K562 (cell line): ENCODE measurements around the gene ACADVL. TPM values are rescaled to one million over a fixed set of nuclear protein-coding genes. Genes with fewer than 3 reads are reported as not detected.

Source experiments
- ATF1 ChIP-seq, 2 experiments: fragments of 450-650 bp in 1 of 2; IDR thresholded peaks; 2 replicates each; pipeline ENCODE4 v1.6.1; 2016; ENCODE audit warnings: missing compliant biosample characterization in 1 of 2, missing genetic modification characterization in 1 of 2
- EP300 ChIP-seq: IDR thresholded peaks from 2 replicates; pipeline ENCODE4 v1.6.1; 2012; ENCODE audit warnings: low read length, improper control_type of control experiment
- ETV6 ChIP-seq, 3 experiments: fragments of 150-350 bp in 1 of 3; sonication (generic) in 1 of 3; formaldehyde crosslinking in 1 of 3; IDR thresholded peaks; 2 replicates each; pipeline versions ENCODE4 v1.6.1 to v1.8.0; 2014 to 2022; ENCODE audit warnings: borderline replicate concordance in 2 of 3, low read depth in 2 of 3, antibody characterized with exemption in 1 of 3, low read length in 1 of 3, mild to moderate bottlenecking in 1 of 3, missing genetic modification reagents in 1 of 3
- FOXK2 ChIP-seq, 2 experiments: fragments of 450-650 bp; IDR thresholded peaks in 1 of 2; conservative IDR thresholded peaks in 1 of 2; 2 replicates each; pipeline ENCODE4 v1.6.1; 2016; ENCODE audit warnings: low read depth in 2 of 2, mild to moderate bottlenecking in 1 of 2
- HNRNPUL1 ChIP-seq: fragments of 200-400 bp; formaldehyde crosslinking; IDR thresholded peaks from 2 replicates; pipeline ENCODE4 v1.6.1; 2017; ENCODE audit warnings: low read length
- NUFIP1 ChIP-seq: fragments of 450-650 bp; IDR thresholded peaks from 2 replicates; pipeline ENCODE4 v1.6.1; 2018; ENCODE audit not compliant: partially characterized antibody
- PBX2 ChIP-seq, 2 experiments: IDR thresholded peaks in 1 of 2; conservative IDR thresholded peaks in 1 of 2; 2 replicates each; pipeline ENCODE4 v1.6.1; 2016; ENCODE audit warnings: low read depth in 2 of 2, mild to moderate bottlenecking in 1 of 2, missing compliant biosample characterization in 1 of 2, missing genetic modification characterization in 1 of 2, moderate library complexity in 1 of 2
- THAP7 ChIP-seq: fragments of 250-450 bp; sonication (Bioruptor Pico); IDR thresholded peaks from 2 replicates; pipeline ENCODE4 v1.5.0; 2021
- ZBTB11 ChIP-seq, 3 experiments: fragments of 200-800 bp in 1 of 3; fragments of 250-450 bp in 1 of 3; fragments of 450-650 bp in 1 of 3; sonication (Bioruptor Pico) in 1 of 3; sonication (Bioruptor generic) in 1 of 3; formaldehyde crosslinking in 1 of 3; IDR thresholded peaks; 2 replicates each; pipeline versions ENCODE4 v1.6.1 to v1.8.0; 2016 to 2022; ENCODE audit warnings: mild to moderate bottlenecking in 2 of 3, missing genetic modification characterization in 2 of 3, missing compliant biosample characterization in 1 of 3, moderate library complexity in 1 of 3
- ZEB2 ChIP-seq: fragments of 450-650 bp; IDR thresholded peaks from 2 replicates; pipeline ENCODE4 v1.6.1; 2016
- ZNF174 ChIP-seq: fragments of 250-450 bp; sonication (Bioruptor Pico); IDR thresholded peaks from 2 replicates; pipeline ENCODE4 v1.4.0; 2020; ENCODE audit warnings: mild to moderate bottlenecking
- ZNF212 ChIP-seq: fragments of 450-650 bp; formaldehyde crosslinking; IDR thresholded peaks from 2 replicates; pipeline ENCODE4 v1.4.0; 2020; ENCODE audit warnings: mild to moderate bottlenecking
- ZNF449 ChIP-seq: fragments of 250-450 bp; sonication (Bioruptor Pico); IDR thresholded peaks from 2 replicates; pipeline ENCODE4 v1.8.0; 2022; ENCODE audit warnings: moderate library complexity, mild to moderate bottlenecking, inconsistent platforms
- polyA plus RNA-seq, 8 experiments: library from polyadenylated mRNA; depleted of rRNA in 4 of 8; stranded (reverse) in 5 of 8; unstranded in 3 of 8; fragments of >200 nt; fragmentation: Nextera tagmentation in 2 of 8; fragmentation: Illumina TruSeq in 1 of 8; extraction: Ambion mirVana in 2 of 8; extraction: Trizol in 1 of 8; gene quantifications; 2 replicates each; pipeline versions ENCODE4 v1.2.1 to v1.2.3, GENCODE V29; 2011 to 2014; ENCODE audit warnings: inconsistent platforms in 1 of 8, missing spikeins in 1 of 8
- total RNA-seq, 7 experiments: library from RNA; depleted of rRNA in 6 of 7; stranded (reverse); fragments of >200 nt in 6 of 7; fragmentation: Illumina TruSeq in 2 of 7; extraction: Trizol in 2 of 7; gene quantifications; 2 replicates each; pipeline versions ENCODE4 v1.2.1 to v1.2.3, GENCODE V29; 2011 to 2021; ENCODE audit warnings: low replicate concordance in 1 of 7
- TF ChIP-seq, protein P1 (sequence below): fragments of 450-650 bp; conservative IDR thresholded peaks from 2 replicates; pipeline ENCODE4 v1.6.1; 2016; ENCODE audit warnings: missing genetic modification characterization, low read depth, mild to moderate bottlenecking, control low read depth, missing compliant biosample characterization

ACADVL gene
- total and polyA plus RNA-seq, 9 of the 15 experiments (the other 6 are each of a cell fraction or from before 2014, with no cell fraction given), result 25.5 to 449 (median 214) TPM

- no peak for TF ChIP-seq PBX2 (CRISPR knock-in tag; IDR thresholded peaks at IDR 0.05; ENCODE audit: low read depth)
- no peak for TF ChIP-seq PBX2 (tag; conservative IDR thresholded peaks at IDR 0.05; ENCODE audit: low read depth)
- peak in 1 of 3 experiments; percentile 66; a peak in 2 of 6 replicates for TF ChIP-seq ZBTB11 (CRISPR knock-in tag; IDR thresholded peaks at IDR 0.05)
- no peak for TF ChIP-seq ZNF449
- TF ChIP-seq ZNF212, result no peak
- 0 out of 2 replicates have a peak, but pooled peaks have one; percentile 1 for TF ChIP-seq EP300
- no peak for TF ChIP-seq HNRNPUL1
- TF ChIP-seq FOXK2 (conservative IDR thresholded peaks at IDR 0.05 in 1 of 2, IDR thresholded peaks at IDR 0.05 in 1 of 2; ENCODE audit: low read depth in 2 of 2), result peak; percentile 48 to 66; a peak in 2 of 4 replicates
- TF ChIP-seq ZNF174 (CRISPR knock-in tag), result no peak
- peak; percentile 87 for TF ChIP-seq ATF1 (CRISPR knock-in tag; IDR thresholded peaks at IDR 0.05)
- peak; percentile 99 for TF ChIP-seq ATF1 (tag; IDR thresholded peaks at IDR 0.05)
- TF ChIP-seq, protein P1, sequence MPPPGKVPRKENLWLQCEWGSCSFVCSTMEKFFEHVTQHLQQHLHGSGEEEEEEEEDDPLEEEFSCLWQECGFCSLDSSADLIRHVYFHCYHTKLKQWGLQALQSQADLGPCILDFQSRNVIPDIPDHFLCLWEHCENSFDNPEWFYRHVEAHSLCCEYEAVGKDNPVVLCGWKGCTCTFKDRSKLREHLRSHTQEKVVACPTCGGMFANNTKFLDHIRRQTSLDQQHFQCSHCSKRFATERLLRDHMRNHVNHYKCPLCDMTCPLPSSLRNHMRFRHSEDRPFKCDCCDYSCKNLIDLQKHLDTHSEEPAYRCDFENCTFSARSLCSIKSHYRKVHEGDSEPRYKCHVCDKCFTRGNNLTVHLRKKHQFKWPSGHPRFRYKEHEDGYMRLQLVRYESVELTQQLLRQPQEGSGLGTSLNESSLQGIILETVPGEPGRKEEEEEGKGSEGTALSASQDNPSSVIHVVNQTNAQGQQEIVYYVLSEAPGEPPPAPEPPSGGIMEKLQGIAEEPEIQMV, result no peak
- TF ChIP-seq THAP7 (CRISPR knock-in tag), result no peak
- TF ChIP-seq ZEB2, result no peak; the same call in 1 of the 2 replicates
- TF ChIP-seq NUFIP1, result no peak
- no peak for TF ChIP-seq ETV6 (IDR thresholded peaks at IDR 0.05; ENCODE audit: borderline replicate concordance in 1 of 2, low read depth in 2 of 2, low read length in 1 of 2)
- no peak for TF ChIP-seq ETV6 (CRISPR knock-in tag; IDR thresholded peaks at IDR 0.05; ENCODE audit: borderline replicate concordance)
Measured at GRCh38 chr17:7252176-7253043, 32.7 kb downstream of the ACADVL start, which contains the start of gene ELP5 (continued).
